Esophagus muscularis mucosa (tissue), 4 donors: ENCODE measurements around the gene MT1B. TPM values are rescaled to one million over a fixed set of nuclear protein-coding genes. Genes with fewer than 3 reads are reported as not detected.

Experiments used
- DNase-seq: peaks from one replicate; pipeline ENCODE4 v3.0.0-alpha.2; 2017; ENCODE audit errors: extremely low spot score
- H3K27ac ChIP-seq, 4 donors: fragments of 200-600 bp; sonication (generic); replicated peaks in 1 of 4; 1 replicate in 3 of 4; 2 replicates in 1 of 4; pipeline ENCODE4 v1.5.1; 2016 to 2019; ENCODE audit warnings: mild to moderate bottlenecking in 1 of 4
- H3K27me3 ChIP-seq, 4 donors: fragments of 200-600 bp; sonication (generic); one replicate each; pipeline versions ENCODE4 v1.5.1 to v1.6.0; 2016 to 2019
- H3K36me3 ChIP-seq, 4 donors: fragments of 200-600 bp; sonication (generic); one replicate each; pipeline ENCODE4 v1.5.1; 2016 to 2019
- H3K4me1 ChIP-seq, 4 donors: fragments of 200-600 bp; sonication (generic); one replicate each; pipeline ENCODE4 v1.5.1; 2016 to 2019
- H3K4me3 ChIP-seq, 4 donors: fragments of 200-600 bp; sonication (generic); 1 replicate in 2 of 4; 2 replicates in 2 of 4; pipeline ENCODE4 v1.5.1; 2016 to 2019; ENCODE audit warnings: mild to moderate bottlenecking in 4 of 4, moderate library complexity in 1 of 4
- H3K9me3 ChIP-seq, 4 donors: fragments of 200-600 bp; sonication (generic); 1 replicate in 3 of 4; 2 replicates in 1 of 4; pipeline ENCODE4 v1.5.1; 2016 to 2019
- CTCF ChIP-seq, 3 experiments: fragments of 200-600 bp in 2 of 3; fragments of 450-650 bp in 1 of 3; sonication (generic) in 2 of 3; IDR thresholded peaks; one replicate each; pipeline ENCODE4 v1.5.1; 2017 to 2019; ENCODE audit warnings: antibody characterized with exemption in 3 of 3, mild to moderate bottlenecking in 2 of 3, moderate library complexity in 1 of 3
- EP300 ChIP-seq: sonication (generic); formaldehyde crosslinking; IDR thresholded peaks from one replicate; pipeline ENCODE4 v1.6.1; 2017; ENCODE audit warnings: antibody characterized with exemption
- POLR2A ChIP-seq: fragments of 450-650 bp; IDR thresholded peaks from one replicate; pipeline ENCODE4 v1.6.1; 2017; ENCODE audit warnings: antibody characterized with exemption, moderate library complexity, mild to moderate bottlenecking, low read depth
- POLR2AphosphoS5 ChIP-seq, 2 donors: sonication (generic); formaldehyde crosslinking; IDR thresholded peaks; one replicate each; pipeline ENCODE4 v1.6.1; 2017; ENCODE audit warnings: antibody characterized with exemption in 2 of 2
- WGBS: methylation state at CpG from one replicate; pipeline ENCODE4 v1.1.5; 2018; 5-methylcytosine and 5-hydroxymethylcytosine counted together
- intact Hi-C: fragments of 100-400 bp; cut with DNase I; formaldehyde crosslinking; loops from one replicate; pipeline ENCODE4 v1.15.1; 2023
- total RNA-seq, 4 donors: library from RNA; depleted of rRNA; stranded (reverse); fragments of >200 nt; gene quantifications; one replicate each; pipeline versions ENCODE4 v1.1.0 to v1.2.1, GENCODE V29; 2016

Gene MT1B
- total RNA-seq, 4 donors from 2014 or later = not detected

GRCh38 chr16:56629531-56629930 lies 22.2 kb upstream of the MT1B start:
- DNase-seq = no peak
- 97% methylated on average over 3 of the region's 3 CpGs for WGBS
- intact Hi-C loops = loop anchor here (10.0 kb wide), 1 partner anchor 205 kb away; the partner anchor contains the start of gene AMFR
- TF ChIP-seq POLR2AphosphoS5 (IDR thresholded peaks at IDR 0.05) (no peak), EP300 (no peak), POLR2A (no peak), CTCF (IDR thresholded peaks at IDR 0.05) (no peak)
- H3K27me3 ChIP-seq = peaks cover 0 to 23% (median 0%) of the 10 kb centered on the region in 4 donors
- peaks cover 16 to 57% (median 48%) of the 10 kb centered on the region in 4 donors for H3K4me1 ChIP-seq
- H3K4me3 ChIP-seq = no peak overlapping the region
- no peaks in the 10 kb centered on the region for H3K36me3 ChIP-seq
- no peaks in the 10 kb centered on the region for H3K9me3 ChIP-seq
- H3K27ac ChIP-seq = peak overlapping the region in 3 of 4 donors; percentile 8 to 38 (median 25)

GRCh38 chr16:56630134-56630533 lies 21.6 kb upstream of the MT1B start:
- Histone ChIP-seq H3K27ac (no peak overlapping the region), H3K27me3 (peaks cover 0 to 29% (median 3%) of the 10 kb centered on the region in 4 donors), H3K4me3 (no peak overlapping the region), H3K9me3 (no peaks in the 10 kb centered on the region), H3K36me3 (no peaks in the 10 kb centered on the region), H3K4me1 (peaks cover 13 to 58% (median 50%) of the 10 kb centered on the region in 4 donors)
- TF ChIP-seq POLR2AphosphoS5 (IDR thresholded peaks at IDR 0.05) = no peak
- no peak for TF ChIP-seq EP300
- TF ChIP-seq POLR2A = no peak
- no peak for TF ChIP-seq CTCF (IDR thresholded peaks at IDR 0.05)
- WGBS = 92% methylated on average over 3 of the region's 3 CpGs
- DNase-seq = no peak
- intact Hi-C loops = no loop called here

- H3K36me3 ChIP-seq = no peaks in the 10 kb centered on the region
- intact Hi-C loops = no loop called here
- no peaks in the 10 kb centered on the region for H3K9me3 ChIP-seq
- H3K4me1 ChIP-seq = peaks cover 17 to 62% (median 48%) of the 10 kb centered on the region in 4 donors
- no peak for DNase-seq
- H3K4me3 ChIP-seq = no peak overlapping the region
- WGBS = 92% methylated on average over 10 of the region's 10 CpGs
- H3K27ac ChIP-seq = peak overlapping the region; percentile 67 to 82 (median 74)
- H3K27me3 ChIP-seq = peaks cover 0 to 40% (median 9%) of the 10 kb centered on the region in 4 donors
- TF ChIP-seq POLR2AphosphoS5 (IDR thresholded peaks at IDR 0.05) = no peak
- TF ChIP-seq CTCF (IDR thresholded peaks at IDR 0.05) = no peak
- TF ChIP-seq POLR2A = no peak
- TF ChIP-seq EP300 = no peak
These were observed 20.5 kb upstream of the MT1B start for GRCh38 chr16:56631197-56631596.

- Histone ChIP-seq H3K27ac (peak overlapping the region; percentile 67 to 82 (median 74)), H3K9me3 (no peaks in the 10 kb centered on the region), H3K27me3 (peaks cover 0 to 45% (median 11%) of the 10 kb centered on the region in 4 donors), H3K4me3 (peak overlapping the region; percentile 57 to 66 (median 60)), H3K4me1 (peaks cover 11 to 57% (median 43%) of the 10 kb centered on the region in 4 donors), H3K36me3 (no peaks in the 10 kb centered on the region)
- DNase-seq = no peak
- WGBS = 28% methylated on average over 14 of the region's 14 CpGs
- intact Hi-C loops = no loop called here
- TF ChIP-seq POLR2A (no peak), CTCF (IDR thresholded peaks at IDR 0.05) (no peak)
These were observed 19.9 kb upstream of the MT1B start for GRCh38 chr16:56631832-56632155.
